Heart left ventricle (tissue), 13 donors: ENCODE measurements around the gene TAS2R42.

ENCODE experiments used
- POLR2A ChIP-seq, 2 donors: fragments of 450-650 bp; IDR thresholded peaks; one replicate each; pipeline ENCODE4 v1.6.1; 2017; ENCODE audit warnings: antibody characterized with exemption in 2 of 2, mild to moderate bottlenecking in 2 of 2, moderate library complexity in 2 of 2
- TF ChIP-seq, protein P1 (sequence below), 12 donors: fragments of 200-600 bp; sonication (generic) in 4 of 12; IDR thresholded peaks; one replicate each; pipeline versions ENCODE4 v1.5.0 to v1.8.0; 2018 to 2022; ENCODE audit warnings: antibody characterized with exemption in 12 of 12, mild to moderate bottlenecking in 5 of 12
- donor health status: ischemic (EF 13 %, LVEDD 7.1; RV severe dilation, severe dysfunction).
- donor health status: DM: no; HTN: yes; CAD: no.
- donor health status: DM: no; HTN: no; CAD: no.
- donor health status: ischemic (EF 25% LVEDD 6.9; RV normal size, moderate dysfunction).
- donor health status: ischemic (EF 25% LVEDD 5.7; RV mildly dilated, moderate dysfunction).
- donor health status: ischemic (EF 35%, LVEDD 5.7; RV mildly dilated, moderate dysfunction).
- donor health status: nonischemic (EF 11% LVEDD 7.7; RV severe dilation, severe dysfunction).
- donor health status: DM: yes; HTN: yes; CAD: no.
- donor health status: PGD.
- donor health status: ischemic (EF 29% LVEDD 5.4; RV normal size, mild dysfunction).
- donor health status: nonischemic (EF 23%, LVEDD 6.1; RV moderate dilation, normal function).

GRCh38 chr12:11154400-11154925, 32.3 kb downstream of the TAS2R42 start:
- TF ChIP-seq, protein P1, sequence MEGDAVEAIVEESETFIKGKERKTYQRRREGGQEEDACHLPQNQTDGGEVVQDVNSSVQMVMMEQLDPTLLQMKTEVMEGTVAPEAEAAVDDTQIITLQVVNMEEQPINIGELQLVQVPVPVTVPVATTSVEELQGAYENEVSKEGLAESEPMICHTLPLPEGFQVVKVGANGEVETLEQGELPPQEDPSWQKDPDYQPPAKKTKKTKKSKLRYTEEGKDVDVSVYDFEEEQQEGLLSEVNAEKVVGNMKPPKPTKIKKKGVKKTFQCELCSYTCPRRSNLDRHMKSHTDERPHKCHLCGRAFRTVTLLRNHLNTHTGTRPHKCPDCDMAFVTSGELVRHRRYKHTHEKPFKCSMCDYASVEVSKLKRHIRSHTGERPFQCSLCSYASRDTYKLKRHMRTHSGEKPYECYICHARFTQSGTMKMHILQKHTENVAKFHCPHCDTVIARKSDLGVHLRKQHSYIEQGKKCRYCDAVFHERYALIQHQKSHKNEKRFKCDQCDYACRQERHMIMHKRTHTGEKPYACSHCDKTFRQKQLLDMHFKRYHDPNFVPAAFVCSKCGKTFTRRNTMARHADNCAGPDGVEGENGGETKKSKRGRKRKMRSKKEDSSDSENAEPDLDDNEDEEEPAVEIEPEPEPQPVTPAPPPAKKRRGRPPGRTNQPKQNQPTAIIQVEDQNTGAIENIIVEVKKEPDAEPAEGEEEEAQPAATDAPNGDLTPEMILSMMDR (IDR thresholded peaks at IDR 0.05): no peak
- TF ChIP-seq POLR2A (IDR thresholded peaks at IDR 0.05): no peak
